WTC11 (cell line): Measurements from ENCODE around the gene SNPH. TPM values are rescaled to one million over a fixed set of nuclear protein-coding genes. Genes with fewer than 3 reads are reported as not detected.

Experiments
- ATAC-seq: fragments of 200-7000 bp; cut with Tn5 transposase; 2 replicates; pipeline ENCODE4 v1.10.0; 2021; ENCODE audit warnings: mild to moderate bottlenecking, moderate library complexity
- CTCF ChIA-PET: fragments of 300-600 bp; sonication (Branson Sonifier 250); formaldehyde crosslinking; loops from one replicate; lab custom pipeline; 2021; ENCODE audit warnings: antibody characterized with exemption; lab: Charles Lee
- POLR2A ChIA-PET: fragments of 350-600 bp; sonication (Branson Sonifier 250); formaldehyde crosslinking; loops from one replicate; lab custom pipeline; 2021; ENCODE audit warnings: antibody characterized with exemption; lab: Charles Lee
- DNase-seq: peaks from one replicate; pipeline ENCODE4 v3.0.0; 2021; ENCODE audit warnings: low spot score
- H3K27ac Mint-ChIP-seq: 2 replicates; pipeline ENCODE4 v1.8.0; 2021; ENCODE audit warnings: mixed read lengths
- H3K27me3 Mint-ChIP-seq: 2 replicates; pipeline ENCODE4 v1.8.0; 2021; ENCODE audit warnings: low read depth, mild to moderate bottlenecking, moderate library complexity, mixed read lengths
- H3K36me3 Mint-ChIP-seq: 2 replicates; pipeline ENCODE4 v1.8.0; 2021; ENCODE audit warnings: mixed read lengths
- H3K4me1 Mint-ChIP-seq: 2 replicates; pipeline ENCODE4 v1.8.0; 2022; ENCODE audit warnings: mixed read lengths
- H3K4me3 Mint-ChIP-seq: 2 replicates; pipeline ENCODE4 v1.8.0; 2021; ENCODE audit warnings: mild to moderate bottlenecking, moderate library complexity, mixed read lengths
- H3K9me3 Mint-ChIP-seq: 2 replicates; pipeline ENCODE4 v1.8.0; 2021; ENCODE audit warnings: mixed read lengths
- ATF6 ChIP-seq: sonication (generic); formaldehyde crosslinking; IDR thresholded peaks from 2 replicates; pipeline ENCODE4 v1.8.1; 2023; ENCODE audit warnings: mild to moderate bottlenecking, missing genetic modification reagents
- CREB1 ChIP-seq: sonication (generic); formaldehyde crosslinking; IDR thresholded peaks from 2 replicates; pipeline ENCODE4 v1.8.0; 2023; ENCODE audit warnings: mild to moderate bottlenecking, missing genetic modification reagents
- EMX1 ChIP-seq: fragments of 250-450 bp; sonication (Bioruptor Pico); IDR thresholded peaks from 2 replicates; pipeline ENCODE4 v1.8.0; 2021; ENCODE audit warnings: mild to moderate bottlenecking
- GTF2I ChIP-seq: fragments of 250-450 bp; sonication (Bioruptor Pico); conservative IDR thresholded peaks from 2 replicates; pipeline ENCODE4 v1.4.0; 2021; ENCODE audit warnings: mild to moderate bottlenecking
- KAT7 ChIP-seq: sonication (generic); formaldehyde crosslinking; IDR thresholded peaks from 2 replicates; pipeline ENCODE4 v1.8.1; 2023; ENCODE audit warnings: missing genetic modification reagents, mild to moderate bottlenecking, borderline replicate concordance
- MLX ChIP-seq: sonication (generic); formaldehyde crosslinking; IDR thresholded peaks from 2 replicates; pipeline ENCODE4 v1.8.1; 2023; ENCODE audit warnings: mild to moderate bottlenecking, missing genetic modification reagents, moderate library complexity
- NFE2L1 ChIP-seq: sonication (generic); formaldehyde crosslinking; IDR thresholded peaks from 2 replicates; pipeline ENCODE4 v1.8.1; 2023; ENCODE audit warnings: missing genetic modification reagents
- RORB ChIP-seq: fragments of 250-450 bp; sonication (Bioruptor Pico); IDR thresholded peaks from 2 replicates; pipeline ENCODE4 v1.9.0; 2021; ENCODE audit warnings: mild to moderate bottlenecking
- ZMAT4 ChIP-seq: fragments of 250-450 bp; sonication (Bioruptor Pico); IDR thresholded peaks from 2 replicates; pipeline ENCODE4 v1.9.0; 2021; ENCODE audit warnings: mild to moderate bottlenecking
- ZNF423 ChIP-seq: fragments of 250-450 bp; sonication (Bioruptor Pico); IDR thresholded peaks from 2 replicates; pipeline ENCODE4 v2.1.2; 2022; ENCODE audit warnings: mild to moderate bottlenecking, moderate library complexity
- ZNF512 ChIP-seq: sonication (generic); formaldehyde crosslinking; IDR thresholded peaks from 2 replicates; pipeline ENCODE4 v1.8.1; 2022; ENCODE audit warnings: missing genetic modification reagents, borderline replicate concordance
- total RNA-seq: library from RNA; stranded (reverse); gene quantifications from 3 replicates; pipeline ENCODE4 v1.2.3, GENCODE V29; 2021
- TF ChIP-seq, protein P1 (sequence below): fragments of 250-450 bp; sonication (Bioruptor Pico); conservative IDR thresholded peaks from 2 replicates; pipeline ENCODE4 v1.9.0; 2021; ENCODE audit warnings: mild to moderate bottlenecking
- TF ChIP-seq, protein P2 (sequence below): sonication (generic); formaldehyde crosslinking; IDR thresholded peaks from 2 replicates; pipeline ENCODE4 v1.8.1; 2023; ENCODE audit warnings: mild to moderate bottlenecking, missing genetic modification reagents, moderate library complexity
- TF ChIP-seq, protein P3 (sequence below): sonication (generic); formaldehyde crosslinking; IDR thresholded peaks from 2 replicates; pipeline ENCODE4 v1.8.1; 2022; ENCODE audit warnings: low read depth, missing genetic modification reagents, borderline replicate concordance
- TF ChIP-seq, protein P4 (sequence below): sonication (generic); formaldehyde crosslinking; IDR thresholded peaks from 2 replicates; pipeline ENCODE4 v1.8.0; 2022; ENCODE audit warnings: missing genetic modification reagents
- TF ChIP-seq, protein P5 (sequence below): sonication (generic); formaldehyde crosslinking; IDR thresholded peaks from 2 replicates; pipeline ENCODE4 v1.8.0; 2022; ENCODE audit warnings: mild to moderate bottlenecking, missing genetic modification reagents

Gene SNPH
- total RNA-seq, 1 experiment from 2014 or later: 3.5 TPM

- POLR2A ChIA-PET: no interaction called here
- no peak overlapping the region for H3K4me3 Mint-ChIP-seq
- no peaks in the 10 kb centered on the region for H3K36me3 Mint-ChIP-seq
- ATAC-seq (no peak), DNase-seq (no peak)
- CTCF ChIA-PET: interaction anchor here (0.7 to 1.6 kb wide), 4 partner anchors 10 to 143 kb away, joined by 3 to 5 read pairs (median 4); partner anchors contain the start of gene NSFL1C
- peaks cover 7% of the 10 kb centered on the region; the same call in 1 of the 2 replicates for H3K4me1 Mint-ChIP-seq
- peaks cover 8% of the 10 kb centered on the region for H3K27me3 Mint-ChIP-seq
- no peak overlapping the region for H3K27ac Mint-ChIP-seq
- TF ChIP-seq, protein P1, sequence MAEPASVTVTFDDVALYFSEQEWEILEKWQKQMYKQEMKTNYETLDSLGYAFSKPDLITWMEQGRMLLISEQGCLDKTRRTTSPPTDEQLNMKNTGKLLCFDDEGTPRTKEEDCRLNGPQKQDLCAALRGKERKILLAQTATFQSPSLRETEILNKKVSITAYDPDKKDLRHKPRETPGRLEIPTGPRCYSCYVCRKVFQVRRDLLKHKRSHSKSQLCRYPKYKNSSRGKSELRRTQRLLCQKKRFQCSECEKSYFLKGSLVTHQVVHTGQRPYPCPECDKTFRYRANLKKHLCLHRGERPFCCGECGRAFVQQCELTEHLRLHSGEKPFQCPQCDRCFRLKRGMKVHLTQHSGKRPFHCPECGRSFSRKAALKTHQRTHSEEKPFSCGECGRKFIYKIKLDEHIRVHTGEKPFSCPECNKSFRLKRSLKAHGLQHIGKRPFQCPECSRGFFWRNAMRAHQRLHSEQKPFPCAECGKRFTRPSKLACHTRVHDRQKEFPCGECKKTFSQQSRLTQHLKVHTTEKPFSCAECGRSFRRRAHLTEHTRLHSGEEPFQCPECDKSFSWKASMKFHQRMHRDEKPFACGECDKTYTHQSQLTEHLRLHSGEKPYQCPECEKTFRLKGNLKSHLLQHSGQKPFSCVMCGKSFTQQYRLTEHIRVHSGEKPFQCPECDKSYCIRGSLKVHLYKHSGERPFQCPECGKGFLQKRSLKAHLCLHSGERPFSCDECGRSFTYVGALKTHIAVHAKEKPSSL: no peak
- TF ChIP-seq KAT7 (CRISPR knock-in tag) (no peak), NFE2L1 (CRISPR knock-in tag) (no peak), ZMAT4 (CRISPR knock-in tag) (no peak), ATF6 (CRISPR knock-in tag) (no peak), MLX (CRISPR knock-in tag) (no peak), CREB1 (CRISPR knock-in tag) (no peak), EMX1 (no peak), ZNF512 (CRISPR knock-in tag) (no peak), ZNF423 (CRISPR knock-in tag) (no peak), GTF2I (CRISPR knock-in tag) (no peak), RORB (CRISPR knock-in tag) (no peak)
- TF ChIP-seq, protein P2, sequence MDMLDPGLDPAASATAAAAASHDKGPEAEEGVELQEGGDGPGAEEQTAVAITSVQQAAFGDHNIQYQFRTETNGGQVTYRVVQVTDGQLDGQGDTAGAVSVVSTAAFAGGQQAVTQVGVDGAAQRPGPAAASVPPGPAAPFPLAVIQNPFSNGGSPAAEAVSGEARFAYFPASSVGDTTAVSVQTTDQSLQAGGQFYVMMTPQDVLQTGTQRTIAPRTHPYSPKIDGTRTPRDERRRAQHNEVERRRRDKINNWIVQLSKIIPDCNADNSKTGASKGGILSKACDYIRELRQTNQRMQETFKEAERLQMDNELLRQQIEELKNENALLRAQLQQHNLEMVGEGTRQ (CRISPR knock-in tag): no peak
- TF ChIP-seq, protein P3, sequence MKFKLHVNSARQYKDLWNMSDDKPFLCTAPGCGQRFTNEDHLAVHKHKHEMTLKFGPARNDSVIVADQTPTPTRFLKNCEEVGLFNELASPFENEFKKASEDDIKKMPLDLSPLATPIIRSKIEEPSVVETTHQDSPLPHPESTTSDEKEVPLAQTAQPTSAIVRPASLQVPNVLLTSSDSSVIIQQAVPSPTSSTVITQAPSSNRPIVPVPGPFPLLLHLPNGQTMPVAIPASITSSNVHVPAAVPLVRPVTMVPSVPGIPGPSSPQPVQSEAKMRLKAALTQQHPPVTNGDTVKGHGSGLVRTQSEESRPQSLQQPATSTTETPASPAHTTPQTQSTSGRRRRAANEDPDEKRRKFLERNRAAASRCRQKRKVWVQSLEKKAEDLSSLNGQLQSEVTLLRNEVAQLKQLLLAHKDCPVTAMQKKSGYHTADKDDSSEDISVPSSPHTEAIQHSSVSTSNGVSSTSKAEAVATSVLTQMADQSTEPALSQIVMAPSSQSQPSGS: no peak
- TF ChIP-seq, protein P4, sequence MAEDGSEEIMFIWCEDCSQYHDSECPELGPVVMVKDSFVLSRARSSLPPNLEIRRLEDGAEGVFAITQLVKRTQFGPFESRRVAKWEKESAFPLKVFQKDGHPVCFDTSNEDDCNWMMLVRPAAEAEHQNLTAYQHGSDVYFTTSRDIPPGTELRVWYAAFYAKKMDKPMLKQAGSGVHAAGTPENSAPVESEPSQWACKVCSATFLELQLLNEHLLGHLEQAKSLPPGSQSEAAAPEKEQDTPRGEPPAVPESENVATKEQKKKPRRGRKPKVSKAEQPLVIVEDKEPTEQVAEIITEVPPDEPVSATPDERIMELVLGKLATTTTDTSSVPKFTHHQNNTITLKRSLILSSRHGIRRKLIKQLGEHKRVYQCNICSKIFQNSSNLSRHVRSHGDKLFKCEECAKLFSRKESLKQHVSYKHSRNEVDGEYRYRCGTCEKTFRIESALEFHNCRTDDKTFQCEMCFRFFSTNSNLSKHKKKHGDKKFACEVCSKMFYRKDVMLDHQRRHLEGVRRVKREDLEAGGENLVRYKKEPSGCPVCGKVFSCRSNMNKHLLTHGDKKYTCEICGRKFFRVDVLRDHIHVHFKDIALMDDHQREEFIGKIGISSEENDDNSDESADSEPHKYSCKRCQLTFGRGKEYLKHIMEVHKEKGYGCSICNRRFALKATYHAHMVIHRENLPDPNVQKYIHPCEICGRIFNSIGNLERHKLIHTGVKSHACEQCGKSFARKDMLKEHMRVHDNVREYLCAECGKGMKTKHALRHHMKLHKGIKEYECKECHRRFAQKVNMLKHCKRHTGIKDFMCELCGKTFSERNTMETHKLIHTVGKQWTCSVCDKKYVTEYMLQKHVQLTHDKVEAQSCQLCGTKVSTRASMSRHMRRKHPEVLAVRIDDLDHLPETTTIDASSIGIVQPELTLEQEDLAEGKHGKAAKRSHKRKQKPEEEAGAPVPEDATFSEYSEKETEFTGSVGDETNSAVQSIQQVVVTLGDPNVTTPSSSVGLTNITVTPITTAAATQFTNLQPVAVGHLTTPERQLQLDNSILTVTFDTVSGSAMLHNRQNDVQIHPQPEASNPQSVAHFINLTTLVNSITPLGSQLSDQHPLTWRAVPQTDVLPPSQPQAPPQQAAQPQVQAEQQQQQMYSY (CRISPR knock-in tag): no peak
- TF ChIP-seq, protein P5, sequence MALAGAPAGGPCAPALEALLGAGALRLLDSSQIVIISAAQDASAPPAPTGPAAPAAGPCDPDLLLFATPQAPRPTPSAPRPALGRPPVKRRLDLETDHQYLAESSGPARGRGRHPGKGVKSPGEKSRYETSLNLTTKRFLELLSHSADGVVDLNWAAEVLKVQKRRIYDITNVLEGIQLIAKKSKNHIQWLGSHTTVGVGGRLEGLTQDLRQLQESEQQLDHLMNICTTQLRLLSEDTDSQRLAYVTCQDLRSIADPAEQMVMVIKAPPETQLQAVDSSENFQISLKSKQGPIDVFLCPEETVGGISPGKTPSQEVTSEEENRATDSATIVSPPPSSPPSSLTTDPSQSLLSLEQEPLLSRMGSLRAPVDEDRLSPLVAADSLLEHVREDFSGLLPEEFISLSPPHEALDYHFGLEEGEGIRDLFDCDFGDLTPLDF: no peak
- H3K9me3 Mint-ChIP-seq: no peaks in the 10 kb centered on the region
Measured at GRCh38 chr20:1324598-1325172, 58.6 kb downstream of the SNPH start.
